ENCODE measurements around the gene AS3MT.

AS3MT gene

GRCh38 chr10:102900006-102900405 lies 30.7 kb downstream of the AS3MT start:
- TF ChIP-seq ZFX (IDR thresholded peaks at IDR 0.05) (no peak), CTCF (conservative IDR thresholded peaks at IDR 0.05) (no peak)
- no peak overlapping the region for H3K27ac ChIP-seq

GRCh38 chr10:102904346-102904745 lies 35.1 kb downstream of the AS3MT start:
- TF ChIP-seq ZFX (IDR thresholded peaks at IDR 0.05) (no peak), CTCF (conservative IDR thresholded peaks at IDR 0.05) (no peak)
- no peak overlapping the region for H3K27ac ChIP-seq

- H3K27ac ChIP-seq: no peak overlapping the region
- no peak for TF ChIP-seq ZFX (IDR thresholded peaks at IDR 0.05)
- TF ChIP-seq CTCF (conservative IDR thresholded peaks at IDR 0.05): no peak
These were observed 37.2 kb downstream of the AS3MT start for GRCh38 chr10:102906507-102906906.

- H3K27ac ChIP-seq: no peak overlapping the region
- TF ChIP-seq CTCF (conservative IDR thresholded peaks at IDR 0.05) (no peak), ZFX (IDR thresholded peaks at IDR 0.05) (no peak)
These were observed 45.5 kb downstream of the AS3MT start for GRCh38 chr10:102914781-102915180.

GRCh38 chr10:102916173-102916572 lies 46.9 kb downstream of the AS3MT start:
- no peak for TF ChIP-seq CTCF (conservative IDR thresholded peaks at IDR 0.05)
- no peak for TF ChIP-seq ZFX (IDR thresholded peaks at IDR 0.05)
- H3K27ac ChIP-seq: no peak overlapping the region

- H3K27ac ChIP-seq: peak overlapping the region; percentile 81
- TF ChIP-seq ZFX (IDR thresholded peaks at IDR 0.05) (no peak), CTCF (conservative IDR thresholded peaks at IDR 0.05) (peak; percentile 99)
These were observed 48.2 kb downstream of the AS3MT start for GRCh38 chr10:102917314-102917961.

- H3K27ac ChIP-seq: peak within 1 kb of the TSS; percentile 81
- TF ChIP-seq CTCF (conservative IDR thresholded peaks at IDR 0.05) (no peak), ZFX (IDR thresholded peaks at IDR 0.05) (no peak)
These were observed 48.9 kb downstream of the AS3MT start, which contains the start of gene CNNM2 for GRCh38 chr10:102917962-102918816. TSS of gene CNNM2 (plus strand) at chr10:102918294. CDS start at chr10:102918481, 187 bp downstream.

Measured in C4-2B (cell line).